Measurements from ENCODE around the gene CRMP1. TPM values are rescaled to one million over a fixed set of nuclear protein-coding genes. Genes with fewer than 3 reads are reported as not detected.

CRMP1 gene
- total and polyA plus RNA-seq, 2 donors (not counting 3 experiments of a cell fraction or from before 2014, with no cell fraction given) = 0.06 TPM; not detected in 1

GRCh38 chr4:5851637-5852301, 41.1 kb downstream of the CRMP1 start:
- Histone ChIP-seq H3K9me1 (replicated peaks; ENCODE audit: control insufficient read depth, extremely low read depth, insufficient read depth, low read length) (no peaks in the 10 kb centered on the region), H3K79me2 (ENCODE audit: control insufficient read depth, insufficient read depth, low read length) (no peaks in the 10 kb centered on the region), H3K27me3 (ENCODE audit: control insufficient read depth in 2 of 2, insufficient read depth in 2 of 2, low read length in 2 of 2) (no peaks in the 10 kb centered on the region), H3K27ac (ENCODE audit: insufficient read depth, low read depth, low read length) (no peak overlapping the region), H3K4me3 (replicated peaks in 1 of 3; ENCODE audit: insufficient read depth in 1 of 3, low read depth in 1 of 3, low read length in 3 of 3) (no peak overlapping the region), H3K9me3 (replicated peaks; ENCODE audit: control insufficient read depth, insufficient read depth, low read length) (no peaks in the 10 kb centered on the region), H3K4me1 (ENCODE audit: control insufficient read depth, extremely low read depth, insufficient read depth, low read length) (no peaks in the 10 kb centered on the region), H3K9ac (replicated peaks; ENCODE audit: extremely low read depth, insufficient read depth, low read length) (no peak overlapping the region), H3K4me2 (ENCODE audit: insufficient read depth, low read length) (no peak overlapping the region), H3K36me3 (ENCODE audit: control insufficient read depth in 2 of 2, extremely low read depth in 1 of 2, insufficient read depth in 2 of 2, low read length in 2 of 2) (no peaks in the 10 kb centered on the region), H2AFZ (ENCODE audit: low read depth, low read length) (no peak overlapping the region), H4K20me1 (replicated peaks; ENCODE audit: control insufficient read depth, extremely low read depth, insufficient read depth, low read length) (no peaks in the 10 kb centered on the region)
- intact Hi-C loops (cut with micrococcal nuclease) (no loop called here), dilution Hi-C loops (cut with MboI; ENCODE audit: extremely low pct_ligation_motif_present, low sequenced_read_pairs) (no loop called here)
- BruUV-seq (replicated peaks) = no TSS peak
- no peak for TF ChIP-seq POLR2A (IDR thresholded peaks at IDR 0.05; ENCODE audit: low read depth, low read length)
- ChIA-PET POLR2A (no interaction called here), CTCF (no interaction called here)
- DNase-seq (ENCODE audit: low read depth, low spot score) (no peak), FAIRE-seq (no peak)

DNA sequence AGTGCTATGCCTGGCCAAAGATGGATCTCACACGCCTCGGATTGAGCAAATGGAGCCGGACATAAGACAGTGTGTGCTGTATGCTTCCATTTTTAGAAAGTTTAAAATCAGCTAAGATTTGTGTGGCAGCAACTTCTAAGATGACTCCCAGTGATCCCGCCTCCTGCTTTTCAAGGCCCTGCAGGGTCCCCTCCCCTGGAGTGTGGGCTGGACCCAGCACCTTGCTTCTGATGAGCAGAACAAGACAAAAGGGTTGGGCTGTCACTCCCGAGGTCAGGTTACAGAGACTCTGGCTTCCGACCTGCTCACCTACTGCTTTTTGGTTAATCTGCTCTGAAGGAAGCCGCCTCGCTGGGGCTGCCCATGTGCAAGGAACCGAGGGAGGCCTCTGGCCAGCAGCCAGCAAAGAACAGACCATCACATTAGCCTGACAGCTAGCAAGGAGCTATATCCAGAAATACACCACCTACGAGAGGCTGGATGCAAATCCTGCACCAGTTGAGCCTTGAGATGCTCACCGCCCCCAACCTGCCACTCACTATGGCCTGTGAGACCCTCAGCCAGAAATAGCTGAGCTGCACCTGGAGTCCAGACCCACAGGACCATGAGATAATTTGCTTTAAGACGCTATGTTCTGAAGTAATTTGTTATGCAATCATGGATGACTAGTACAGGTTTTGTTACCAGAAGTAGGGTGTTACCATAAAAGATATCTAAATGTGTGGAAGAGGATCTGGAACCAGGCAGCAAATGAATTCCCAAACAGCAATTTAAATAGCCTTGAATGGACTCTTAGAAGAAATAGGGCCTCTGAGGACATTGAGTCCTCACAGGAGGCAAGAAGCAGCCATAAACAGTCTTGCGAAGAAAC, 47.6 kb downstream of the CRMP1 start:
- Histone ChIP-seq H3K4me3 (replicated peaks in 1 of 3; ENCODE audit: insufficient read depth in 1 of 3, low read depth in 1 of 3, low read length in 3 of 3) (no peak overlapping the region), H3K4me1 (ENCODE audit: control insufficient read depth, extremely low read depth, insufficient read depth, low read length) (no peaks in the 10 kb centered on the region), H3K4me2 (ENCODE audit: insufficient read depth, low read length) (no peak overlapping the region), H3K27ac (ENCODE audit: insufficient read depth, low read depth, low read length) (no peak overlapping the region), H3K36me3 (ENCODE audit: control insufficient read depth in 2 of 2, extremely low read depth in 1 of 2, insufficient read depth in 2 of 2, low read length in 2 of 2) (no peaks in the 10 kb centered on the region), H3K9me1 (replicated peaks; ENCODE audit: control insufficient read depth, extremely low read depth, insufficient read depth, low read length) (no peaks in the 10 kb centered on the region), H3K79me2 (ENCODE audit: control insufficient read depth, insufficient read depth, low read length) (no peaks in the 10 kb centered on the region), H3K9me3 (replicated peaks; ENCODE audit: control insufficient read depth, insufficient read depth, low read length) (no peaks in the 10 kb centered on the region), H4K20me1 (replicated peaks; ENCODE audit: control insufficient read depth, extremely low read depth, insufficient read depth, low read length) (no peaks in the 10 kb centered on the region), H3K9ac (replicated peaks; ENCODE audit: extremely low read depth, insufficient read depth, low read length) (no peak overlapping the region), H3K27me3 (ENCODE audit: control insufficient read depth in 2 of 2, insufficient read depth in 2 of 2, low read length in 2 of 2) (no peaks in the 10 kb centered on the region), H2AFZ (ENCODE audit: low read depth, low read length) (no peak overlapping the region)
- intact Hi-C loops (cut with micrococcal nuclease) (no loop called here), dilution Hi-C loops (cut with MboI; ENCODE audit: extremely low pct_ligation_motif_present, low sequenced_read_pairs) (no loop called here)
- no TSS peak for BruUV-seq (replicated peaks)
- POLR2A ChIA-PET = no interaction called here
- TF ChIP-seq GATA2 (IDR thresholded peaks at IDR 0.05; ENCODE audit: insufficient read depth, insufficient read length, low read depth, low read length) (no peak), POLR2AphosphoS5 (IDR thresholded peaks at IDR 0.05; ENCODE audit: insufficient read depth, low read depth, low read length) (no peak)
- TF ChIP-seq, protein P1, sequence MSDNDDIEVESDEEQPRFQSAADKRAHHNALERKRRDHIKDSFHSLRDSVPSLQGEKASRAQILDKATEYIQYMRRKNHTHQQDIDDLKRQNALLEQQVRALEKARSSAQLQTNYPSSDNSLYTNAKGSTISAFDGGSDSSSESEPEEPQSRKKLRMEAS (IDR thresholded peaks at IDR 0.05; ENCODE audit: insufficient read depth, insufficient read length) = no peak
- CTCF ChIA-PET = no interaction called here
- FAIRE-seq = no peak
- DNase-seq (ENCODE audit: low read depth, low spot score) = no peak
